GM18867 (cell line): ENCODE results near the gene DNAL4.

Experiments used
- ATAC-seq: cut with Tn5 transposase; IDR thresholded peaks from one replicate; pipeline ENCODE4 v1.9.1; 2021; ENCODE audit warnings: mild to moderate bottlenecking, moderate library complexity; ENCODE audit not compliant: unreplicated experiment

DNAL4 gene

GRCh38 chr22:38788021-38788816 is 5.7 kb downstream of the DNAL4 start:
- ATAC-seq: no peak

DNA sequence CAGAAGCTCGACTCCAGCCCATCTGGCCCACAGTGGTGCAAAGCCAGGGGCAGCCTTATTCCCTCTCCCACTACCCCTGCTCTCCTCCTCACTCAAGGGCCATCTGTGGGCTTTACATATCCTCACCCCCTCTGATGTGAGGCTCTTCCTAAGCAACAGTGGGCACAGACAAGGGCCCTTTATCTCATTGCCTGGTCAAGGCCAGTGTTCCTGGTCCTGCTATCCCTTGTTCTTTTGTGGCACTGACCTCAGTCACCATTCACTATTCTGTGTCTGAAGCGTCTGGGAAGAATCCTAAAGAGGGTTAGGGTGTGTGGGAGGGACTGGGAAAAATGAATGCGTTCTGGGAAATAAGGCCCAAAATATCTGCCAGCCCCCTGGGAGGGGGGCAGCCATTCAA is 7.3 kb downstream of the DNAL4 start:
- ATAC-seq: no peak

DNA sequence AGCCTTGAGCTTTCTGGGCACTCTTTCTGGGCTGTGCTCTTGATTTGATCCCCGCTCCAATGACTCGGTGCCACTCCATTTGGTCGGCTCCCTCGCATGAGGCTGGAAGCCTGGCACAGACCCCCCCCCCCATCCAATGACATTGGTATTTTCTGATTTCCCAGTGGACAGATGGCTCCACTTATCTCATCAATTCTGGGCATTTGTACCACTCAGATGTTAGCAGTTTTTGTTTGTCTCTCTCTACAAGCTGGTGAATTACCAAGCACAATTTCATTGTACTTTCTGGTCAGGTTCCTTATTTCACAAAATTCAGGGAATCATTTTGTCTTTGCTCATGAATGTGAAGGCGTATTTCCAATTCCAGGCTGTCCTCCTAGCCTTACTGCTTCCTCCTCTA is 9.1 kb downstream of the DNAL4 start:
- ATAC-seq: no peak

DNA sequence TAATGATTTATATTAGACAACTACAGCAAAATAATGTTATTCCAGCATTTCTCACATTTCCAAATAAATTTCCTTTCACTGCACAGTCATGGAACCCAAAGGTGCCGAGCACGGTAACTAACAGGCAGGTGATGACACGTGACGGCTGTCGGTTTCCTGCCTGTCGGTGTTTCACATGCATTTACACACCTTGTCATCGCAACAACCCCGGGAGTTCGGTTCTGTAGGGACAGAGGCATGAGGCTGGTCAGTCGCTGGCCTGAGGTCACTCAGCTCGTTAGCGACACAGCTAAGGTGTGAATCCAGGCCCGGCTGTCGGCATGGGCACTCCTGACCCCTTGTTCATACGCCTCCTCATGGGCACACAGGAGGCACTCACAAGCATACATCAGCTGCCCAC is 9.9 kb downstream of the DNAL4 start:
- no peak for ATAC-seq

DNA sequence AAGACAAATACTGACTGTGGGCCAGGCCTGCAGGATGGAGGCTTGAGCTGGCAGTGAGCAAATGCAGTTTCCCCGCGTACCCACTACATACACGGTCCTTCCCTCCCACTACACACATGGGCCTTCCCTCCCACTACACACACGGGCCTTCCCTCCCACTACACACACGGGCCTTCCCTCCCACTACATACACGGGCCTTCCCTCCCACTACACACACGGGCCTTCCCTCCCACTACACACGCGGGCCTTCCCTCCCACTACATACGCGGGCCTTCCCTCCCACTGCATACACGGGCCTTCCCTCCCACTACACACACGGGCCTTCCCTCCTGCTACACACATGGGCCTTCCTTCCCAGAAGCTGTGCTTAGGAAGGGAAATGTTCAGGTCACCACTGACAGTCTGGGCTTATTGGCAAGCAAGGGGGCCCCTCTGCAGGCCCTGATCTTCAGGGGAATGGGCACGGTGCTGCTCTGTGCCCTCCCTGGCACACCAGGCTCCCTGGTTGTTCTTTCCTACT is 10.8 kb downstream of the DNAL4 start:
- no peak for ATAC-seq

DNA sequence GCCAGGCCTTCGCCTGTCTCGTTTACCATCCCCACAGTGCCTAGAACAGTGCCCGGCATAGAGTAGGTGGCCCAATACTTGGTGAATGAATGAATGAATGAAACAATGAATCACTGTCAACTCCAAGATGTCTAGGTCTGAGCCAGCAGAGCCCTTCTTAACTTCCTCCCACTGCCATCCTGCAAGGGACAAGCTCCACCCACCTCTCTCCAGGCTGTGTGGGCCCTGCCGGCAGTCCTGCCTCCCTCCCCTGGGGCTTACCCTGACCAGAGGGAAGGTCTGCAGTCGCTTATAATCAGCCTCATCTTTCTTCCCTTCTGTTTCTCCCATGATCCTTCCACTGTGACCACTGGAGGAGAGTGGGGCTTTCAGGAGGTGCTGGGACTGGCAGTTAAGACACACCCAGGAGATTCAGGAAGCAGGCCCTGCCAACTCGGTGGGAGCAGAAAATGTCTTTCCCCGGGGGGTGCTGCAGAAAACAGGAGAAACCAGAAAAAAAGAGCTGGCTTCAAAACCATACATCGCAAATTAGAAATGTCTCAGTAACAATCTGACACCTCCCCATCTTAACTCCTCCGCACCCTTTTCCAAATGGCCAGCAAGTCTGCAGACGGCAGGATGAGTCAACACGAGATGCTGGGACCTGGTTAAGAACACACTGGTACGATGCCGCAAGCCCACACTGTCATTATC is 11.4 kb downstream of the DNAL4 start:
- ATAC-seq: no peak

GRCh38 chr22:38781033-38781432 is 12.9 kb downstream of the DNAL4 start:
- ATAC-seq: no peak

GRCh38 chr22:38777087-38777671 is 16.8 kb downstream of the DNAL4 start:
- ATAC-seq: no peak

- no peak for ATAC-seq
Observed at GRCh38 chr22:38776086-38776485, 17.9 kb downstream of the DNAL4 start.

DNA sequence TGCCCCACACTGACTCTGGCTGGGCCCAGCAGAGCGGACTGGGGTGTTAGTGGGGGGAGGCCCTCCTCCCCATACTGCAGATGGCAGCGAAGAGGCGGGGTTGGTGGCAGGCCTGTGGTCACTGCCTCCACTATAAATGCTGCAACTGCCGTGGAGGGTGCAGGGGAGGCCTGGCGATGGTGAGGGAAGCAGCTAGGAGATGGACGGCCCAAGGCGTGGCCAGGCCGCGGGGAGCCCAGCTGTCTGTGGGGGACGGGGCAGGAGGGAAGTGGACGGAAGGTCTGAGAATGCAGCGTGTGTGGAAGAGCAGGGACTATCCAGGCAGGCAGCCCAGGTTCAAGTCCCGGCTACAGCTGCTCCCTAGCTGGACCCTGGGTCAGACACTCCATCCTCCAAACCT is 18.3 kb downstream of the DNAL4 start:
- ATAC-seq: no peak

DNA sequence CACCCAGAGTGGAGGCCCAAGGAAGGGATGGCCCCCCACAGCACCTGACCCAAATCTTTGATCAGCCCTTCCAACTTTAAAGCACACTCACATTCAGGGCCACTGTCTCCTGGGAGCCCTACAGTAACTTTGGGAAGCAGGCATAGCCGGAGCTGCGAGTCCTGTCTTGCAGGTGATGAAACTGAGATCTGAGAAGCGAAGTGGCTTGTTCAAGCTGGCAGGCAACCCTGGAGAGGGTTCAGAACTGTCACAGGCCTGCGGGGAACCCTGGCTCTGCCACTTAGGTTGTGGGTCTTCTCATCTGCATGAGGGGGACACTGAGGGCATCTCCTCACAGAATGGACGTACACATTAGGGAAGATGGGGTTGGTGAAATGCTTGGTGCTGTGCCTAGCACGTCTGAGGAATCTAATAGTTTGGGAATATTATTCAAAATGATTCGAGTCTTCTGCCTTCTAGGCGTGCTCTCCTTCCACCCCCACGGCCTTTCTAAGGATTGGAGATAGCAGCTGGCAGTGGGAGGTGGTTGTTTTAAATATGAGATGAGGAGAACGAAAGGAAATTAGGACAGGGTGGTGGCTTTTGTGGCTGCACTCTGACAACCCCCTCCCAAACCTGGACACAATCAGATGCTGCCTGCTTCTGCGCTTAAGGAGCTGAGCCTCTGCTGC is 19.3 kb downstream of the DNAL4 start:
- no peak for ATAC-seq

- ATAC-seq: no peak
Observed at GRCh38 chr22:38773363-38773946, 20.5 kb downstream of the DNAL4 start.

GRCh38 chr22:38772623-38772873 is 21.4 kb downstream of the DNAL4 start:
- no peak for ATAC-seq

DNA sequence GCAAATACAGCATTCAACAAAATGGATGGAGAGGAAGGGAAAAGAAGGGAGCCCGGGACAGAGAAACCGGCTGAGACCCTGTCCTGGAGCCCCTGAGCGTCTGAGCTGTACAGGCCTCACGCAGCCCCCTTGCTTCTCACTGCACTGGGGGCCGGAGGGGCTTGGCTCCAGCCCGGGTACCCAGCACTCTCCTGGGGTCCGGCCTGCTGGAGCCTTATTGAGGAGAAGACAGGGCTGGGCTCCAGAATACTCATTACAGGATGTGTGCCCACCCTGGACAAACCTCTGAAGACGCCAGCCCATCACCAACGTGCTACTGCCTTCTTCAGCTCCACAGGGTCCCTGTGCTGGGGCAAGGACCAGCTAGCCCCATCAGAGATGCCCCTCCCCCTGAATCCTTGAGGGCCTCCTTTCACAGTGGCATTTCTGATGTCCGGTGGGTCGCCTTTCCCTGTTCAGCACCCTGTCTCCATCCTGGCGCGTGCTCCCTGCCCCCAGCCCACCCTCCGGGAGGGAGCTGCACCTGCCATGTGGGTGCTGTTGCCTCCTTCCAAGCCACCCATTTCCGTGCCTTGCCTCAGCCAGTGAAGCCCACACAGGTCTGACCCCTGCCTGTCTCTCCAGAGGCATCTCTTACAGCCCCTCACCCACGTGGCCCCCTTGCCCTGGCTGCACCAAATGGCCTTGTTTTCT is 23.5 kb downstream of the DNAL4 start:
- no peak for ATAC-seq

DNA sequence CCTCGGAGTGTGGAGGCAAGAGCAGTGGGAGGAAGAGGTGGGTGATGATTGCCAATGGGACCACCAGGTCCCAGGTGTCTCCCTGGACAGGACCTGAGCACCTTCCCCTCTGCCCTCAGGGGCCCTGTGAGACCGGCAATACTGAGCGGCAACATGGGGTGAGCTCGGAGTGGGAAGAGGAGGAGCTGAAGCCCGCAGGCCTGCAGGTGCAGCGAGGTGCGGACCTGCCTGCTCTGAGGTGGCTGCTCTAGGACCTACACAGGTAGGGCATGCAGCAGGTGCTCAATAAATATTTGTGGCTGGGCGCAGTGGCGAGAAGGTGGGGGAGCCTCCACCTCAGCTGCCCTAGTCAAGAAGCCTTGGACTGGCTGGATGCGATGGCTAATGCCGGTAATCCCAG is 25.9 kb downstream of the DNAL4 start:
- no peak for ATAC-seq

DNA sequence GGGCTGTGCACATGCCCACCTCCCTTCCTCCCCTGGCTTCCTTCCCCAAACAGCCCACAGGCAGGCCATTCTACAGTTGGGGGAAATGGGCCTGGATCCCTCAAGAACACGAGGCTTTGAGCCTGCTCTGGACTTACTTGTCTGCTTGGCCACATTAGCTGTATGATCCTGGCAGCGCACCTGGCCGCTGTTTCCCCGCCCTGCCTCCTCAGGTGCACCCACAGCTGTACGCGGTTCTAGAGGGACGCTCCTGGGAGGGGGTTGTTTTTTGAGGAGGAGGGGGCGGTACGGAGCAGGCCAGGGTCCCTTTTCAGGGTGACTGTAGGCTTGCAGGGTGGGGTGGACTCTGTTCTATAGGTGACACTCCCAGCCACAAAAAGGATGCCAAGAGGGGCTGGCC is 26.6 kb downstream of the DNAL4 start:
- no peak for ATAC-seq

DNA sequence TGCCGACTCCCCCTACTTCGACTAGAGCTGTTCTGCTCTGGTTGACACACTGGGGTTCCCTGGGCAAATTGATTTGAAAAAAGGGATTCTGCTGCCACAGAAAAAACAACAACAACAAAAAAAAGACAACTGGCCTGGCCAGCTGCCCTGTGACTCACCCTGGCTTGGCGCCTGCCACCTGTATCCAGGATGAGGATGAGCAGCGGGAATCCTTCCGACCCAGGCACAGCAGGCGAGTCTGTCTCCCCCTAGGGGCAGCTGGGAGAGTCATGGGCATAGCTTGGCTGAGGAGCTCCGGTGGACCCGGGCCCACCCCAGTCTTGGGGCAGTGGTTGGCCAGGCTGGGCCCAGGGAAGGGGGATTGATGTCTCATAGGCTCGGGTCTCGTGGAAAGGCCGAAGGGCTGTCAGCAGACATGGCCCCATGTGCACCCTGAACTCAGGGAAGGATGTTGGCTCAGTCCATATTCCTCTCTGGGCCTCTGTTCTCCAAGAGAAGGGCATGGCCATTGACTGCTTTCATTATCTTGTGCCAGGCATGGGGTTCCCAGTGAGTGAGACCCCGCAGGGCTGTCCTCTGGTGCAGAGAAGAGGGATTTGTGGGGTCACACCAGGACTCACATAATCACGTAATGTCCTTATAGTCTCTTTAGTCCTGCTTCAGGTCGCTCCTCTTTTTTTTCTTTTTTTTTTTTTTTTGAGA is 27.7 kb downstream of the DNAL4 start:
- no peak for ATAC-seq

- no peak for ATAC-seq
Observed at GRCh38 chr22:38762551-38762983, 31.4 kb downstream of the DNAL4 start.

GRCh38 chr22:38761202-38762162 is 32.5 kb downstream of the DNAL4 start:
- ATAC-seq: no peak
